ENCODE data around the gene TMEM238. TPM values are rescaled to one million over a fixed set of nuclear protein-coding genes. Genes with fewer than 3 reads are reported as not detected.
A peak's percentile ranks its signal among the peaks of the same experiment; 100 is the strongest.

The TMEM238 gene
- total and polyA plus RNA-seq, 4 donors, result 0.08 to 0.54 (median 0.47) TPM

DNA sequence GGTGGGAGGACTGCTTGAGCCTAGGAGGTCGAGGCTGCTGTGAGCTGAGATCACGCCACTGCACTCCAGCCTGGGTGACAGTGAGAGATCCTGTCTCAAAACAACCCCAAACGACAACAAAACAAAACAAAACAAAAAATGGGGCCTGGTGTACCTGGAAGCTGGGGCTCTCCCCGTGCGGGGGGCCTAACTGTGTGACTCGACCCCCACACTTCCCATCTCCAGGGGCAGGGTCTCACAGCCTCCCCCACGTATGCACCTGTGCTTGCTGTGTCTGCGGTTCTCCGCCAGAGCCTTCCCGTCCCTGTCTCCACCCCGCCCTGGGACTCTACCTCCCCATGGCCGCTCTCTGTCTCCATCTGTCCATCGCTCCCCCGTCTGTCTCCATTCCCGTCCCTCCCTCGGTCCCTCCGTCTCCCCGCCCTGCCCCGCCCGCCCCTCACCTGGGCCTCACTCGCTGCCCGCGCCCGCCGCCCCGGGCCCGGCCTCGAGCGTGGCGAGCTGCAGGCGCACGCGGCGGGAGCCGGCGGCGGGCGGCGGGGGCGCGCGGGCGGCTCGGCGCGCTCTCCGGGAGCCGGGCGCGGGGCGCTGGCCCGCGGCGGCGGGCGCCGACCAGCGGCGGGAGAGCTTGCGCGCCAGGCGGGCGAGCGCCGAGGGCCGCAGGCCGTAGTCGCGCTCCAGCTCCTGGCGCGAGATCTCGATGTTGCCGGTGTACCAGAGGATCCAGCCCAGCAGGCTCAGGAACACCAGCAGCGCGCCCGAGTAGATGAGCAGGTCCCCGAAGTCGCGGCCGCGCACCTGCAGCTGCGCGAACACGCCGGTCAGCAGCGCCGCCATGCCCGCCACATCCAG, 587 bp downstream of the TMEM238 start:
- TF ChIP-seq GABPA (IDR thresholded peaks at IDR 0.05 in 1 of 2, conservative IDR thresholded peaks at IDR 0.05 in 1 of 2) (no peak), SP1 (IDR thresholded peaks at IDR 0.05) (no peak)
- TF ChIP-seq, protein P1, sequence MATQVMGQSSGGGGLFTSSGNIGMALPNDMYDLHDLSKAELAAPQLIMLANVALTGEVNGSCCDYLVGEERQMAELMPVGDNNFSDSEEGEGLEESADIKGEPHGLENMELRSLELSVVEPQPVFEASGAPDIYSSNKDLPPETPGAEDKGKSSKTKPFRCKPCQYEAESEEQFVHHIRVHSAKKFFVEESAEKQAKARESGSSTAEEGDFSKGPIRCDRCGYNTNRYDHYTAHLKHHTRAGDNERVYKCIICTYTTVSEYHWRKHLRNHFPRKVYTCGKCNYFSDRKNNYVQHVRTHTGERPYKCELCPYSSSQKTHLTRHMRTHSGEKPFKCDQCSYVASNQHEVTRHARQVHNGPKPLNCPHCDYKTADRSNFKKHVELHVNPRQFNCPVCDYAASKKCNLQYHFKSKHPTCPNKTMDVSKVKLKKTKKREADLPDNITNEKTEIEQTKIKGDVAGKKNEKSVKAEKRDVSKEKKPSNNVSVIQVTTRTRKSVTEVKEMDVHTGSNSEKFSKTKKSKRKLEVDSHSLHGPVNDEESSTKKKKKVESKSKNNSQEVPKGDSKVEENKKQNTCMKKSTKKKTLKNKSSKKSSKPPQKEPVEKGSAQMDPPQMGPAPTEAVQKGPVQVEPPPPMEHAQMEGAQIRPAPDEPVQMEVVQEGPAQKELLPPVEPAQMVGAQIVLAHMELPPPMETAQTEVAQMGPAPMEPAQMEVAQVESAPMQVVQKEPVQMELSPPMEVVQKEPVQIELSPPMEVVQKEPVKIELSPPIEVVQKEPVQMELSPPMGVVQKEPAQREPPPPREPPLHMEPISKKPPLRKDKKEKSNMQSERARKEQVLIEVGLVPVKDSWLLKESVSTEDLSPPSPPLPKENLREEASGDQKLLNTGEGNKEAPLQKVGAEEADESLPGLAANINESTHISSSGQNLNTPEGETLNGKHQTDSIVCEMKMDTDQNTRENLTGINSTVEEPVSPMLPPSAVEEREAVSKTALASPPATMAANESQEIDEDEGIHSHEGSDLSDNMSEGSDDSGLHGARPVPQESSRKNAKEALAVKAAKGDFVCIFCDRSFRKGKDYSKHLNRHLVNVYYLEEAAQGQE (IDR thresholded peaks at IDR 0.05), result no peak
- TF ChIP-seq, protein P2, sequence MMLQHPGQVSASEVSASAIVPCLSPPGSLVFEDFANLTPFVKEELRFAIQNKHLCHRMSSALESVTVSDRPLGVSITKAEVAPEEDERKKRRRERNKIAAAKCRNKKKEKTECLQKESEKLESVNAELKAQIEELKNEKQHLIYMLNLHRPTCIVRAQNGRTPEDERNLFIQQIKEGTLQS (IDR thresholded peaks at IDR 0.05), result no peak
- TF ChIP-seq, protein P3, sequence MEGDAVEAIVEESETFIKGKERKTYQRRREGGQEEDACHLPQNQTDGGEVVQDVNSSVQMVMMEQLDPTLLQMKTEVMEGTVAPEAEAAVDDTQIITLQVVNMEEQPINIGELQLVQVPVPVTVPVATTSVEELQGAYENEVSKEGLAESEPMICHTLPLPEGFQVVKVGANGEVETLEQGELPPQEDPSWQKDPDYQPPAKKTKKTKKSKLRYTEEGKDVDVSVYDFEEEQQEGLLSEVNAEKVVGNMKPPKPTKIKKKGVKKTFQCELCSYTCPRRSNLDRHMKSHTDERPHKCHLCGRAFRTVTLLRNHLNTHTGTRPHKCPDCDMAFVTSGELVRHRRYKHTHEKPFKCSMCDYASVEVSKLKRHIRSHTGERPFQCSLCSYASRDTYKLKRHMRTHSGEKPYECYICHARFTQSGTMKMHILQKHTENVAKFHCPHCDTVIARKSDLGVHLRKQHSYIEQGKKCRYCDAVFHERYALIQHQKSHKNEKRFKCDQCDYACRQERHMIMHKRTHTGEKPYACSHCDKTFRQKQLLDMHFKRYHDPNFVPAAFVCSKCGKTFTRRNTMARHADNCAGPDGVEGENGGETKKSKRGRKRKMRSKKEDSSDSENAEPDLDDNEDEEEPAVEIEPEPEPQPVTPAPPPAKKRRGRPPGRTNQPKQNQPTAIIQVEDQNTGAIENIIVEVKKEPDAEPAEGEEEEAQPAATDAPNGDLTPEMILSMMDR (IDR thresholded peaks at IDR 0.05; ENCODE audit: low read depth, low read length, missing input control), result peak; percentile 12
- Histone ChIP-seq H3K9ac (ENCODE audit: low read depth in 1 of 2, low read length in 2 of 2) (no peak overlapping the region), H3K27ac (ENCODE audit: low read depth in 1 of 2, low read length in 2 of 2) (no peak overlapping the region), H3K4me1 (ENCODE audit: control insufficient read depth in 4 of 4, insufficient read depth in 4 of 4, low read length in 3 of 4) (peaks cover 16 to 37% (median 30%) of the 10 kb centered on the region in 4 donors), H3K4me3 (ENCODE audit: low read depth in 1 of 3, low read length in 3 of 3) (peak overlapping the region; percentile 28 to 71 (median 64)), H3K27me3 (ENCODE audit: control insufficient read depth in 4 of 4, insufficient read depth in 4 of 4, low read length in 3 of 4) (no peaks in the 10 kb centered on the region), H3K36me3 (ENCODE audit: control insufficient read depth in 4 of 4, insufficient read depth in 3 of 4, low read depth in 1 of 4, low read length in 3 of 4) (peaks cover 5 to 14% (median 9%) of the 10 kb centered on the region in 4 donors), H3K9me3 (ENCODE audit: control insufficient read depth in 4 of 4, low read length in 3 of 4) (no peaks in the 10 kb centered on the region)
- 5% methylated on average over 88 of the region's 88 CpGs for WGBS
- DNase-seq (ENCODE audit: low spot score), result peak; percentile 50

DNA sequence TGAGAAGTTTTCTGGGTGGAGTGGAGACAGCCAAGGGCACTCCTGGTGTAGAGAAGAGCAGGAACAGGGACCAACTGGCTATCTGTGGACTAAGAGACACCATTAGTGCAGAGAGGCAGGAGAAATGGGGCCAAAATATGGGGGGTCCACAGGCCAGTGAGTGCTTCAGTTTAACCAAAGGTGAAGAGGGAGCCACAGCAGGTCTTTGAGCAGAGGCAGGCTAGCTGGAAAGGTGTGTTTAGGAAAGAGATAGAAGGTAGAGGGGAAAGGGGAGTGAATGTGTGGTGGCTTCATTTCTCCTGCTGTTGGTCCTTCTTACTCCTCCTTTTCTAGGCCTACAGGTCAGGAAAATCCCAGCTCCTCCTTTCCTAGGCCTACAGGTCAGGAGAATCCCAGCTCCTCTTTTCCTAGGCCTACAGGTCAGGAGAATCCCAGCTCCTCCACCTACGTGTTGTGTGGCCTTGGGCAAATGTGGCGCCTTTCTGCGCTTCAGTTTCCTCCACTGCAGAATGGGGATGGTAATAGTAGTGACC, 1.5 kb downstream of the TMEM238 start:
- no peaks in the 10 kb centered on the region for H3K9me3 ChIP-seq (ENCODE audit: control insufficient read depth in 4 of 4, low read length in 3 of 4)
- no peak overlapping the region for H3K27ac ChIP-seq (ENCODE audit: low read depth in 1 of 2, low read length in 2 of 2)
- H3K27me3 ChIP-seq (ENCODE audit: control insufficient read depth in 4 of 4, insufficient read depth in 4 of 4, low read length in 3 of 4), result peaks cover 0 to 2% (median 0%) of the 10 kb centered on the region in 4 donors
- H3K4me3 ChIP-seq (ENCODE audit: low read depth in 1 of 3, low read length in 3 of 3), result no peak overlapping the region
- H3K9ac ChIP-seq (ENCODE audit: low read depth in 1 of 2, low read length in 2 of 2), result no peak overlapping the region
- peaks cover 0 to 6% (median 2%) of the 10 kb centered on the region in 4 donors for H3K36me3 ChIP-seq (ENCODE audit: control insufficient read depth in 4 of 4, insufficient read depth in 3 of 4, low read depth in 1 of 4, low read length in 3 of 4)
- 97% methylated on average over 3 of the region's 3 CpGs for WGBS
- peaks cover 15 to 29% (median 24%) of the 10 kb centered on the region in 4 donors for H3K4me1 ChIP-seq (ENCODE audit: control insufficient read depth in 4 of 4, insufficient read depth in 4 of 4, low read length in 3 of 4)
- no peak for DNase-seq (ENCODE audit: low spot score)
- TF ChIP-seq, protein P4, sequence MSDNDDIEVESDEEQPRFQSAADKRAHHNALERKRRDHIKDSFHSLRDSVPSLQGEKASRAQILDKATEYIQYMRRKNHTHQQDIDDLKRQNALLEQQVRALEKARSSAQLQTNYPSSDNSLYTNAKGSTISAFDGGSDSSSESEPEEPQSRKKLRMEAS (IDR thresholded peaks at IDR 0.05), result no peak
- TF ChIP-seq EGR1 (IDR thresholded peaks at IDR 0.05; ENCODE audit: low read depth in 2 of 2) (no peak), TAF1 (conservative IDR thresholded peaks at IDR 0.05) (no peak), FOXA2 (IDR thresholded peaks at IDR 0.05) (no peak), HNF4G (IDR thresholded peaks at IDR 0.05) (no peak), RAD21 (IDR thresholded peaks at IDR 0.05) (no peak), JUND (IDR thresholded peaks at IDR 0.05) (no peak), RXRA (IDR thresholded peaks at IDR 0.05) (no peak), YY1 (IDR thresholded peaks at IDR 0.05) (no peak), HNF4A (conservative IDR thresholded peaks at IDR 0.05) (no peak)
- TF ChIP-seq, protein P1 (IDR thresholded peaks at IDR 0.05), result no peak
- TF ChIP-seq, protein P3 (IDR thresholded peaks at IDR 0.05; ENCODE audit: low read depth, low read length, missing input control), result no peak
- TF ChIP-seq, protein P2 (IDR thresholded peaks at IDR 0.05), result no peak
